B cell (primary cell): ENCODE measurements around the gene LAMA4. TPM values are rescaled to one million over a fixed set of nuclear protein-coding genes. Genes with fewer than 3 reads are reported as not detected.

Source experiments
- ATAC-seq: fragments of 200-7000 bp; cut with Tn5 transposase; one replicate; pipeline ENCODE4 v1.10.0; 2021; ENCODE audit warnings: low read depth, mild to moderate bottlenecking, moderate number of reproducible peaks, moderate library complexity
- CTCF ChIA-PET: fragments of 350-600 bp; sonication (Branson Sonifier 250); formaldehyde crosslinking; loops from one replicate; lab custom pipeline; 2021; ENCODE audit warnings: antibody characterized with exemption, inconsistent platforms; lab: Charles Lee
- POLR2A ChIA-PET: fragments of 350-600 bp; sonication (Branson Sonifier 250); formaldehyde crosslinking; loops from one replicate; lab custom pipeline; 2021; ENCODE audit warnings: antibody characterized with exemption; lab: Charles Lee
- DNase-seq: peaks from one replicate; pipeline ENCODE4 v3.0.0; 2013
- H2AFZ ChIP-seq: 2 replicates; pipeline ENCODE4 v1.6.1; 2012; ENCODE audit warnings: mild to moderate bottlenecking, low read depth, low read length; ENCODE audit not compliant: insufficient read depth, poor library complexity, severe bottlenecking
- H3K27ac ChIP-seq, 2 donors: 1 replicate in 1 of 2; 2 replicates in 1 of 2; pipeline ENCODE4 v1.5.1; 2012 to 2013; ENCODE audit warnings: low read length in 2 of 2, mild to moderate bottlenecking in 2 of 2, moderate library complexity in 1 of 2
- H3K27me3 ChIP-seq, 4 experiments: fragments of 200-600 bp in 1 of 4; sonication (generic) in 1 of 4; replicated peaks in 1 of 4; 1 replicate in 2 of 4; 2 replicates in 2 of 4; pipeline versions ENCODE4 v1.6.1 to v1.7.0; 2013 to 2016; ENCODE audit warnings: low read length in 3 of 4, mild to moderate bottlenecking in 2 of 4, mixed read lengths in 1 of 4, moderate library complexity in 1 of 4; ENCODE audit not compliant: insufficient read depth in 4 of 4, control insufficient read depth in 3 of 4; ENCODE audit errors: control extremely low read depth in 1 of 4
- H3K36me3 ChIP-seq, 2 experiments: replicated peaks in 1 of 2; 1 replicate in 1 of 2; 2 replicates in 1 of 2; pipeline versions ENCODE4 v1.6.1 to v1.7.1; 2013; ENCODE audit warnings: low read length in 1 of 2; ENCODE audit not compliant: insufficient read depth in 2 of 2, control insufficient read depth in 1 of 2; ENCODE audit errors: control extremely low read depth in 1 of 2, extremely low read depth in 1 of 2
- H3K4me1 ChIP-seq, 2 donors: fragments of 200-600 bp in 1 of 2; sonication (generic) in 1 of 2; 1 replicate in 1 of 2; 2 replicates in 1 of 2; pipeline versions ENCODE4 v1.5.1 to v1.6.1; 2013 to 2017; ENCODE audit warnings: low read length in 2 of 2; ENCODE audit not compliant: control insufficient read depth in 2 of 2, insufficient read depth in 2 of 2
- H3K4me2 ChIP-seq: replicated peaks from 2 replicates; pipeline ENCODE3; 2012; ENCODE audit warnings: mild to moderate bottlenecking, low read depth, low read length; ENCODE audit not compliant: poor library complexity, severe bottlenecking
- H3K4me3 ChIP-seq, 5 experiments: fragments of 200-600 bp in 1 of 5; sonication (generic) in 1 of 5; 1 replicate in 3 of 5; 2 replicates in 2 of 5; pipeline versions ENCODE4 v1.5.1 to v1.7.0; 2011 to 2016; ENCODE audit warnings: low read length in 4 of 5, mild to moderate bottlenecking in 4 of 5, low read depth in 2 of 5, control low read depth in 1 of 5, moderate library complexity in 1 of 5; ENCODE audit not compliant: insufficient read depth in 1 of 5; ENCODE audit errors: control extremely low read depth in 1 of 5, extremely low read depth in 1 of 5
- H3K79me2 ChIP-seq: fragments of 200-600 bp; sonication (generic); one replicate; pipeline ENCODE4 v1.6.0; 2016; ENCODE audit warnings: low read length; ENCODE audit not compliant: control insufficient read depth, insufficient read depth
- H3K9ac ChIP-seq: fragments of 200-600 bp; sonication (generic); 2 replicates; pipeline ENCODE4 v1.6.1; 2017; ENCODE audit warnings: mild to moderate bottlenecking, low read length, moderate library complexity
- H3K9me3 ChIP-seq, 3 donors: one replicate each; pipeline versions ENCODE4 v1.6.1 to v1.7.1; 2013; ENCODE audit warnings: low read length in 2 of 3; ENCODE audit not compliant: control insufficient read depth in 2 of 3, insufficient read depth in 1 of 3; ENCODE audit errors: control extremely low read depth in 1 of 3
- H4K20me1 ChIP-seq: 2 replicates; pipeline ENCODE4 v1.6.0; 2012; ENCODE audit warnings: mild to moderate bottlenecking, low read length; ENCODE audit not compliant: insufficient read depth, control insufficient read depth, poor library complexity, severe bottlenecking
- H3K27ac Mint-ChIP-seq: one replicate; pipeline ENCODE4 v1.8.0; 2021; ENCODE audit warnings: mixed read lengths
- H3K27me3 Mint-ChIP-seq: one replicate; pipeline ENCODE4 v1.8.0; 2021; ENCODE audit warnings: mixed read lengths
- H3K4me1 Mint-ChIP-seq: one replicate; pipeline ENCODE4 v1.8.0; 2021; ENCODE audit warnings: mixed read lengths
- H3K4me3 Mint-ChIP-seq: one replicate; pipeline ENCODE4 v1.8.0; 2021; ENCODE audit warnings: mixed read lengths
- H3K9me3 Mint-ChIP-seq: one replicate; pipeline ENCODE4 v1.8.0; 2022; ENCODE audit warnings: mixed read lengths; ENCODE audit not compliant: insufficient read depth
- CTCF ChIP-seq: fragments of 200-600 bp; IDR thresholded peaks from one replicate; pipeline ENCODE4 v1.8.0; 2022; ENCODE audit warnings: antibody characterized with exemption, mild to moderate bottlenecking
- EZH2 ChIP-seq: IDR thresholded peaks from 2 replicates; pipeline ENCODE4 v1.6.1; 2012; ENCODE audit warnings: borderline replicate concordance, low read depth, mild to moderate bottlenecking, moderate library complexity, low read length; ENCODE audit not compliant: insufficient read depth, poor library complexity, severe bottlenecking
- WGBS: methylation state at CpG from one replicate; pipeline ENCODE4 v1.1.5; 2013; ENCODE audit warnings: missing lambda C conversion rate; ENCODE audit not compliant: insufficient coverage; 5-methylcytosine and 5-hydroxymethylcytosine counted together
- intact Hi-C: fragments of 100-400 bp; cut with micrococcal nuclease; formaldehyde crosslinking; loops from one replicate; pipeline ENCODE4 v1.10.0; 2022
- polyA plus RNA-seq: library from polyadenylated mRNA; depleted of rRNA; stranded (reverse); fragments of >200 nt; gene quantifications from 2 replicates; pipeline ENCODE4 v1.2.3, GENCODE V29; 2012
- total RNA-seq, 2 donors: library from RNA; stranded (reverse); fragments of 120-200 nt in 1 of 2; gene quantifications; 1 replicate in 1 of 2; 2 replicates in 1 of 2; pipeline versions ENCODE4 v1.2.3 to v1.2.4, GENCODE V29; 2013 to 2022

Gene LAMA4
- total and polyA plus RNA-seq, 2 donors (not counting 1 experiment from before 2014, with no cell fraction given): not detected

- no peaks in the 10 kb centered on the region for H4K20me1 ChIP-seq
- no peak overlapping the region for H3K4me3 ChIP-seq
- no peaks in the 10 kb centered on the region for H3K79me2 ChIP-seq
- no peaks in the 10 kb centered on the region for H3K9me3 Mint-ChIP-seq
- H3K27ac Mint-ChIP-seq: no peak overlapping the region
- H3K9ac ChIP-seq: no peak overlapping the region
- H3K4me1 Mint-ChIP-seq: no peaks in the 10 kb centered on the region
- ATAC-seq (no peak), DNase-seq (no peak)
- H3K27me3 ChIP-seq: no peaks in the 10 kb centered on the region
- peaks cover 20% of the 10 kb centered on the region for H3K27me3 Mint-ChIP-seq
- H3K27ac ChIP-seq: no peak overlapping the region
- ChIA-PET CTCF (no interaction called here), POLR2A (no interaction called here)
- no peak overlapping the region for H3K4me3 Mint-ChIP-seq
- 88% methylated on average over 3 of the region's 3 CpGs for WGBS
- no peaks in the 10 kb centered on the region for H3K4me1 ChIP-seq
- H3K9me3 ChIP-seq: no peaks in the 10 kb centered on the region
- no peaks in the 10 kb centered on the region for H3K36me3 ChIP-seq
- intact Hi-C loops: no loop called here
- no peak overlapping the region for H2AFZ ChIP-seq
- no peak overlapping the region for H3K4me2 ChIP-seq
- TF ChIP-seq CTCF (no peak), EZH2 (no peak)
These were observed 16.8 kb downstream of the LAMA4 start for GRCh38 chr6:112237595-112237994.

GRCh38 chr6:112237066-112237465 is 17.3 kb downstream of the LAMA4 start:
- Mint-ChIP-seq H3K4me1 (no peaks in the 10 kb centered on the region), H3K9me3 (no peaks in the 10 kb centered on the region), H3K27ac (no peak overlapping the region), H3K4me3 (no peak overlapping the region), H3K27me3 (peaks cover 14% of the 10 kb centered on the region)
- Histone ChIP-seq H3K27ac (no peak overlapping the region), H2AFZ (no peak overlapping the region), H3K9ac (no peak overlapping the region), H3K27me3 (no peaks in the 10 kb centered on the region), H3K36me3 (no peaks in the 10 kb centered on the region), H3K4me3 (no peak overlapping the region), H3K79me2 (no peaks in the 10 kb centered on the region), H3K4me1 (no peaks in the 10 kb centered on the region), H4K20me1 (no peaks in the 10 kb centered on the region), H3K9me3 (no peaks in the 10 kb centered on the region), H3K4me2 (no peak overlapping the region)
- WGBS: 94% methylated on average over 4 of the region's 4 CpGs
- no peak for TF ChIP-seq EZH2
- no peak for TF ChIP-seq CTCF
- ATAC-seq (no peak), DNase-seq (no peak)
- intact Hi-C loops: no loop called here
- ChIA-PET CTCF (no interaction called here), POLR2A (no interaction called here)
